ENCODE data around the gene LRFN4.

- TF ChIP-seq EZH2 (IDR thresholded peaks at IDR 0.05; ENCODE audit: low read depth, low read length, severe bottlenecking): no peak
- no peak for TF ChIP-seq POLR2A (IDR thresholded peaks at IDR 0.05; ENCODE audit: control extremely low read depth in 1 of 2, low read depth in 2 of 2, low read length in 2 of 2)
- TF ChIP-seq SP1 (IDR thresholded peaks at IDR 0.05; ENCODE audit: low read depth, low read length): no peak
- TF ChIP-seq CTCF (IDR thresholded peaks at IDR 0.05; ENCODE audit: control extremely low read depth in 1 of 3, insufficient read depth in 1 of 3, low read depth in 1 of 3, low read length in 3 of 3): no peak
Measured at GRCh38 chr11:66849501-66850234, 7.2 kb upstream of the LRFN4 start.

All from H1 (cell line).